Measurements from ENCODE around the gene FOXK1. TPM values are rescaled to one million over a fixed set of nuclear protein-coding genes. Genes with fewer than 3 reads are reported as not detected.
A peak's percentile ranks its signal among the peaks of the same experiment; 100 is the strongest.

FOXK1 gene
- total and polyA plus RNA-seq, 2 of the 13 experiments (the other 11 are each of a cell fraction or from before 2014, with no cell fraction given), result 4.6 to 8.8 TPM

DNA sequence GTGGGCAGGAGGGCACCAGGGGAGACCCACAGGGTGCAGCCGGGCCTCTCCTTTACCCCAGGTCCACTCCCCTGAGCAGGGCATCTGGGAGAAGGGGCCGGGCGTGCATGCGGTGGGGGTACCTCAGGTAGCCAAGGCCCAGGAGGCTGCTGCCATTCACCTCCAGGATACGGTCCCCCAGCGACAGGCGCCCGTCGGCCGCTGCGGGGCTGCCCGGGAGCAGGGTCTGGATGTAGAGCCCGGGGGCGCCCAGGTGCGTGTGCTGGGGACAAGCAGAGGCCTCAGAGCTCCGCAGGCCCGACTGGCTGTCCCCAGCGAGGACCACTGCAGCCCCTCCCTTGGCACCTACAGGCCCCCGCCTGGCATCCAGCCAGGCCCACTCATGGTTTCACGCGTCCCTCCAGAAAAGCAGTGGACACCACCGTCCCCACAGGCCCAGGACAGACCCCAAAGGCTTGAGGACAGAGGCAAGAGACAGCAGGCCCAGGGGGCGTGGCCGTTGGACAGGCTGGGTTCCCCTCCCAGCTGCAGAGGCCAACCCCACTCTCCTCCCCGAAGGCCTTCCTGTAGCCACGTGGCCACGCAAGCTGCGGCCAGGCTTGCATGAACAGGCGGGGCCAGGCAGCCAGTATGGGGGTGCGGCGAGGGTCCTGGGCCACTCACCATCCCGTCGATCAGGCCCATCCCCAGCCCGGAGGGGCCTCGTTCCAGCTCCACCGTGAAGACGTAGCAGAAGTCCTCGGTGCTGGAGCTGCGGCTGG, 117.6 kb downstream of the FOXK1 start:
- intact Hi-C loops (cut with micrococcal nuclease; ENCODE audit: unreplicated experiment), result no loop called here

More for the DNA sequence above, 117.6 kb downstream of the FOXK1 start:
- BruUV-seq (replicated peaks), result no TSS peak
- ChIA-PET CTCF (ENCODE audit: low intra/inter-chr PET ratio, low total read pairs) (interaction anchor here (2.0 kb wide), 1 partner anchor 83 kb away, joined by 13 read pairs; the partner anchor contains the start of gene RADIL), POLR2A (no interaction called here)
- no peaks in the 10 kb centered on the region for H3K79me2 ChIP-seq (ENCODE audit: insufficient read depth, low read length)
- no peak overlapping the region for H3K4me3 ChIP-seq (replicated peaks in 1 of 3; ENCODE audit: insufficient read depth in 1 of 3, low read depth in 2 of 3, low read length in 3 of 3)
- no peak overlapping the region for H3K27ac ChIP-seq (ENCODE audit: extremely low read length, insufficient read depth, low read length)
- no peak for ATAC-seq
- no peaks in the 10 kb centered on the region for H4K20me1 ChIP-seq (ENCODE audit: insufficient read depth, low read length)
- DNase-seq (ENCODE audit: low spot score), result no peak
- no peak overlapping the region for H3K9ac ChIP-seq (ENCODE audit: insufficient read depth, low read depth, low read length)
- peaks cover 14% of the 10 kb centered on the region for H3K4me1 ChIP-seq (ENCODE audit: insufficient read depth, low read length)
- in situ Hi-C loops (cut with HindIII; ENCODE audit: extremely low pct_ligation_motif_present, low pct_unique_long_range_greater_than_20kb), result loop anchor here (10.0 kb wide), 1 partner anchor 285 kb away; no protein-coding TSS in a partner anchor
- WGBS (ENCODE audit: low lambda C conversion rate), result 87% methylated on average over 5 of the region's 39 CpGs
- H3K4me2 ChIP-seq (ENCODE audit: low read depth, low read length), result no peak overlapping the region
- peaks cover 1 to 12% of the 10 kb centered on the region in 2 experiments; a peak in 2 of 5 replicates for H3K27me3 ChIP-seq (ENCODE audit: control insufficient read depth in 1 of 2, insufficient read depth in 2 of 2, low read length in 2 of 2)
- no peaks in the 10 kb centered on the region for H3K9me3 ChIP-seq (ENCODE audit: low read length)
- no peak for FAIRE-seq
- H2AFZ ChIP-seq (ENCODE audit: low read length), result no peak overlapping the region
- no peaks in the 10 kb centered on the region for H3K36me3 ChIP-seq (replicated peaks in 1 of 2; ENCODE audit: control insufficient read depth in 1 of 2, insufficient read depth in 2 of 2, low read length in 2 of 2)
- TF ChIP-seq, protein P1, sequence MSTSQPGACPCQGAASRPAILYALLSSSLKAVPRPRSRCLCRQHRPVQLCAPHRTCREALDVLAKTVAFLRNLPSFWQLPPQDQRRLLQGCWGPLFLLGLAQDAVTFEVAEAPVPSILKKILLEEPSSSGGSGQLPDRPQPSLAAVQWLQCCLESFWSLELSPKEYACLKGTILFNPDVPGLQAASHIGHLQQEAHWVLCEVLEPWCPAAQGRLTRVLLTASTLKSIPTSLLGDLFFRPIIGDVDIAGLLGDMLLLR (CRISPR knock-in tag; IDR thresholded peaks at IDR 0.05), result no peak
- TF ChIP-seq, protein P2, sequence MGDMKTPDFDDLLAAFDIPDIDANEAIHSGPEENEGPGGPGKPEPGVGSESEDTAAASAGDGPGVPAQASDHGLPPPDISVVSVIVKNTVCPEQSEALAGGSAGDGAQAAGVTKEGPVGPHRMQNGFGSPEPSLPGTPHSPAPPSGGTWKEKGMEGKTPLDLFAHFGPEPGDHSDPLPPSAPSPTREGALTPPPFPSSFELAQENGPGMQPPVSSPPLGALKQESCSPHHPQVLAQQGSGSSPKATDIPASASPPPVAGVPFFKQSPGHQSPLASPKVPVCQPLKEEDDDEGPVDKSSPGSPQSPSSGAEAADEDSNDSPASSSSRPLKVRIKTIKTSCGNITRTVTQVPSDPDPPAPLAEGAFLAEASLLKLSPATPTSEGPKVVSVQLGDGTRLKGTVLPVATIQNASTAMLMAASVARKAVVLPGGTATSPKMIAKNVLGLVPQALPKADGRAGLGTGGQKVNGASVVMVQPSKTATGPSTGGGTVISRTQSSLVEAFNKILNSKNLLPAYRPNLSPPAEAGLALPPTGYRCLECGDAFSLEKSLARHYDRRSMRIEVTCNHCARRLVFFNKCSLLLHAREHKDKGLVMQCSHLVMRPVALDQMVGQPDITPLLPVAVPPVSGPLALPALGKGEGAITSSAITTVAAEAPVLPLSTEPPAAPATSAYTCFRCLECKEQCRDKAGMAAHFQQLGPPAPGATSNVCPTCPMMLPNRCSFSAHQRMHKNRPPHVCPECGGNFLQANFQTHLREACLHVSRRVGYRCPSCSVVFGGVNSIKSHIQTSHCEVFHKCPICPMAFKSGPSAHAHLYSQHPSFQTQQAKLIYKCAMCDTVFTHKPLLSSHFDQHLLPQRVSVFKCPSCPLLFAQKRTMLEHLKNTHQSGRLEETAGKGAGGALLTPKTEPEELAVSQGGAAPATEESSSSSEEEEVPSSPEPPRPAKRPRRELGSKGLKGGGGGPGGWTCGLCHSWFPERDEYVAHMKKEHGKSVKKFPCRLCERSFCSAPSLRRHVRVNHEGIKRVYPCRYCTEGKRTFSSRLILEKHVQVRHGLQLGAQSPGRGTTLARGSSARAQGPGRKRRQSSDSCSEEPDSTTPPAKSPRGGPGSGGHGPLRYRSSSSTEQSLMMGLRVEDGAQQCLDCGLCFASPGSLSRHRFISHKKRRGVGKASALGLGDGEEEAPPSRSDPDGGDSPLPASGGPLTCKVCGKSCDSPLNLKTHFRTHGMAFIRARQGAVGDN (CRISPR knock-in tag; IDR thresholded peaks at IDR 0.05), result peak; percentile 28
- TF ChIP-seq FOXK2 (IDR thresholded peaks at IDR 0.05) (no peak), ZBTB20 (CRISPR knock-in tag; IDR thresholded peaks at IDR 0.05; ENCODE audit: borderline replicate concordance, low read depth) (no peak), RFXAP (CRISPR knock-in tag; IDR thresholded peaks at IDR 0.05; ENCODE audit: borderline replicate concordance) (no peak), PITX1 (CRISPR knock-in tag; IDR thresholded peaks at IDR 0.05) (no peak), MYC (CRISPR knock-in tag; IDR thresholded peaks at IDR 0.05; ENCODE audit: borderline replicate concordance) (peak; percentile 22; the same call in 1 of the 2 replicates), FOXA1 (IDR thresholded peaks at IDR 0.05) (no peak), FOXA1 (CRISPR knock-in tag; IDR thresholded peaks at IDR 0.05) (no peak), ZEB1 (IDR thresholded peaks at IDR 0.05; ENCODE audit: insufficient replicate concordance, low read depth) (no peak), TARDBP (CRISPR knock-in tag; IDR thresholded peaks at IDR 0.05) (no peak)
- TF ChIP-seq, protein P3, sequence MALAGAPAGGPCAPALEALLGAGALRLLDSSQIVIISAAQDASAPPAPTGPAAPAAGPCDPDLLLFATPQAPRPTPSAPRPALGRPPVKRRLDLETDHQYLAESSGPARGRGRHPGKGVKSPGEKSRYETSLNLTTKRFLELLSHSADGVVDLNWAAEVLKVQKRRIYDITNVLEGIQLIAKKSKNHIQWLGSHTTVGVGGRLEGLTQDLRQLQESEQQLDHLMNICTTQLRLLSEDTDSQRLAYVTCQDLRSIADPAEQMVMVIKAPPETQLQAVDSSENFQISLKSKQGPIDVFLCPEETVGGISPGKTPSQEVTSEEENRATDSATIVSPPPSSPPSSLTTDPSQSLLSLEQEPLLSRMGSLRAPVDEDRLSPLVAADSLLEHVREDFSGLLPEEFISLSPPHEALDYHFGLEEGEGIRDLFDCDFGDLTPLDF (CRISPR knock-in tag; IDR thresholded peaks at IDR 0.05), result no peak
- TF ChIP-seq, protein P4, sequence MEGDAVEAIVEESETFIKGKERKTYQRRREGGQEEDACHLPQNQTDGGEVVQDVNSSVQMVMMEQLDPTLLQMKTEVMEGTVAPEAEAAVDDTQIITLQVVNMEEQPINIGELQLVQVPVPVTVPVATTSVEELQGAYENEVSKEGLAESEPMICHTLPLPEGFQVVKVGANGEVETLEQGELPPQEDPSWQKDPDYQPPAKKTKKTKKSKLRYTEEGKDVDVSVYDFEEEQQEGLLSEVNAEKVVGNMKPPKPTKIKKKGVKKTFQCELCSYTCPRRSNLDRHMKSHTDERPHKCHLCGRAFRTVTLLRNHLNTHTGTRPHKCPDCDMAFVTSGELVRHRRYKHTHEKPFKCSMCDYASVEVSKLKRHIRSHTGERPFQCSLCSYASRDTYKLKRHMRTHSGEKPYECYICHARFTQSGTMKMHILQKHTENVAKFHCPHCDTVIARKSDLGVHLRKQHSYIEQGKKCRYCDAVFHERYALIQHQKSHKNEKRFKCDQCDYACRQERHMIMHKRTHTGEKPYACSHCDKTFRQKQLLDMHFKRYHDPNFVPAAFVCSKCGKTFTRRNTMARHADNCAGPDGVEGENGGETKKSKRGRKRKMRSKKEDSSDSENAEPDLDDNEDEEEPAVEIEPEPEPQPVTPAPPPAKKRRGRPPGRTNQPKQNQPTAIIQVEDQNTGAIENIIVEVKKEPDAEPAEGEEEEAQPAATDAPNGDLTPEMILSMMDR (CRISPR knock-in tag; IDR thresholded peaks at IDR 0.05), result 0 out of 2 replicates have a peak, but pooled peaks have one; percentile 2
- TF ChIP-seq, protein P5, sequence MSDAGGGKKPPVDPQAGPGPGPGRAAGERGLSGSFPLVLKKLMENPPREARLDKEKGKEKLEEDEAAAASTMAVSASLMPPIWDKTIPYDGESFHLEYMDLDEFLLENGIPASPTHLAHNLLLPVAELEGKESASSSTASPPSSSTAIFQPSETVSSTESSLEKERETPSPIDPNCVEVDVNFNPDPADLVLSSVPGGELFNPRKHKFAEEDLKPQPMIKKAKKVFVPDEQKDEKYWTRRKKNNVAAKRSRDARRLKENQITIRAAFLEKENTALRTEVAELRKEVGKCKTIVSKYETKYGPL (CRISPR knock-in tag; IDR thresholded peaks at IDR 0.05), result no peak

All from HepG2 (cell line).